GM06990 (cell line): Measurements from ENCODE around the gene ST14.

ENCODE experiments used
- DNase-seq: peaks from one replicate; pipeline ENCODE4 v3.0.0-alpha.2; 2011; ENCODE audit not compliant: insufficient read length; ENCODE audit errors: extremely low read depth
- H3K27me3 ChIP-seq: replicated peaks from 2 replicates; pipeline ENCODE4 v1.6.0; 2011; ENCODE audit warnings: low read length; ENCODE audit not compliant: control insufficient read depth, insufficient read depth
- H3K36me3 ChIP-seq: 2 replicates; pipeline ENCODE4 v1.5.1; 2011; ENCODE audit warnings: low read length; ENCODE audit not compliant: control insufficient read depth, insufficient read depth
- H3K4me3 ChIP-seq: replicated peaks from 2 replicates; pipeline ENCODE4 v1.5.1; 2011; ENCODE audit warnings: low read depth, mild to moderate bottlenecking, control low read depth, low read length
- TF ChIP-seq, protein P1 (sequence below): IDR thresholded peaks from 2 replicates; pipeline ENCODE4 v1.5.1; 2011; ENCODE audit warnings: low read length, control low read depth, mild to moderate bottlenecking, inconsistent platforms; ENCODE audit not compliant: insufficient read depth, poor library complexity, severe bottlenecking

ST14 gene

DNA sequence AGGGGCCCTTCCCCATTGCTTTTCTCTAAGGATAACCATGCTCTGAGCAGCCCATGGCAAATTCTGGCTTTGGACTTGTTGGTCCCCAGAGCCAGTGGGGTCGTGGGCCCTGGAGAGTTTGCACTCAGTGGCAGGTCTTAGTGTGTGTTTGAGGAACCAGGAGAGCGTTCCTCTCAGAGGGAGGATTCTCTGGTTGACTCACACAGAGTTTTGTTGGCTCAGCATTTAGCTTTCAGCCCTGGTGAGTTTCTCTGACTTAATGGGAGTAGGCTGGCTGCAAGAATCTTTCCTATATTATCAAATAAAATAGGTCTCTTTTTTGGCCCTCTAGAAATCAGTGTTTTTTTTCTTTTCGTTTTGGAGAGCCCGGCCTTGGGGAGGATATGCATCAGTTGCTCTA, 20.9 kb downstream of the ST14 start:
- Histone ChIP-seq H3K27me3 (peaks cover 1% of the 10 kb centered on the region; the same call in 1 of the 2 replicates), H3K4me3 (no peak overlapping the region), H3K36me3 (no peaks in the 10 kb centered on the region)
- TF ChIP-seq, protein P1, sequence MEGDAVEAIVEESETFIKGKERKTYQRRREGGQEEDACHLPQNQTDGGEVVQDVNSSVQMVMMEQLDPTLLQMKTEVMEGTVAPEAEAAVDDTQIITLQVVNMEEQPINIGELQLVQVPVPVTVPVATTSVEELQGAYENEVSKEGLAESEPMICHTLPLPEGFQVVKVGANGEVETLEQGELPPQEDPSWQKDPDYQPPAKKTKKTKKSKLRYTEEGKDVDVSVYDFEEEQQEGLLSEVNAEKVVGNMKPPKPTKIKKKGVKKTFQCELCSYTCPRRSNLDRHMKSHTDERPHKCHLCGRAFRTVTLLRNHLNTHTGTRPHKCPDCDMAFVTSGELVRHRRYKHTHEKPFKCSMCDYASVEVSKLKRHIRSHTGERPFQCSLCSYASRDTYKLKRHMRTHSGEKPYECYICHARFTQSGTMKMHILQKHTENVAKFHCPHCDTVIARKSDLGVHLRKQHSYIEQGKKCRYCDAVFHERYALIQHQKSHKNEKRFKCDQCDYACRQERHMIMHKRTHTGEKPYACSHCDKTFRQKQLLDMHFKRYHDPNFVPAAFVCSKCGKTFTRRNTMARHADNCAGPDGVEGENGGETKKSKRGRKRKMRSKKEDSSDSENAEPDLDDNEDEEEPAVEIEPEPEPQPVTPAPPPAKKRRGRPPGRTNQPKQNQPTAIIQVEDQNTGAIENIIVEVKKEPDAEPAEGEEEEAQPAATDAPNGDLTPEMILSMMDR, result no peak
- DNase-seq, result no peak

DNA sequence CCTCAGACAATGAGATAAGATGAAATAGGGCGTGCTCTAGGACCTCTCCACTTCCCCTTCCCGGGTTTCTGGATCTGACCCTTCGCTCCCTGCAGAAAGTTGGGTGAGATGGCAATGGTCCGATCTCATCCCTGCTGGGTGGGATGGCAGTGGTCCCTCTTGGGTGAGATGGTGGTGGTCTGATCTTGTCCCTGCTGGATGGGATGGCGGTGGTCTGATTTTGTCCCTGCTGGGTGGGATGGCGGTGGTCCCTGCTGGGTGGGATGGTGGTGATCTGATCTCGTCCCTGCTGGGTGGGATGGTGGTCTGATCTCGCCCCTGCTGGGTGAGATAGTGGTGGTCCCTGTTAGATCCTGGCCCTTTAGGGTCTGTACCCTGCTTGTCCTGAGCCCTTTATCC, 21.3 kb downstream of the ST14 start:
- DNase-seq, result no peak
- Histone ChIP-seq H3K4me3 (no peak overlapping the region), H3K27me3 (peaks cover 1% of the 10 kb centered on the region; the same call in 1 of the 2 replicates), H3K36me3 (no peaks in the 10 kb centered on the region)
- TF ChIP-seq, protein P1, result no peak

DNA sequence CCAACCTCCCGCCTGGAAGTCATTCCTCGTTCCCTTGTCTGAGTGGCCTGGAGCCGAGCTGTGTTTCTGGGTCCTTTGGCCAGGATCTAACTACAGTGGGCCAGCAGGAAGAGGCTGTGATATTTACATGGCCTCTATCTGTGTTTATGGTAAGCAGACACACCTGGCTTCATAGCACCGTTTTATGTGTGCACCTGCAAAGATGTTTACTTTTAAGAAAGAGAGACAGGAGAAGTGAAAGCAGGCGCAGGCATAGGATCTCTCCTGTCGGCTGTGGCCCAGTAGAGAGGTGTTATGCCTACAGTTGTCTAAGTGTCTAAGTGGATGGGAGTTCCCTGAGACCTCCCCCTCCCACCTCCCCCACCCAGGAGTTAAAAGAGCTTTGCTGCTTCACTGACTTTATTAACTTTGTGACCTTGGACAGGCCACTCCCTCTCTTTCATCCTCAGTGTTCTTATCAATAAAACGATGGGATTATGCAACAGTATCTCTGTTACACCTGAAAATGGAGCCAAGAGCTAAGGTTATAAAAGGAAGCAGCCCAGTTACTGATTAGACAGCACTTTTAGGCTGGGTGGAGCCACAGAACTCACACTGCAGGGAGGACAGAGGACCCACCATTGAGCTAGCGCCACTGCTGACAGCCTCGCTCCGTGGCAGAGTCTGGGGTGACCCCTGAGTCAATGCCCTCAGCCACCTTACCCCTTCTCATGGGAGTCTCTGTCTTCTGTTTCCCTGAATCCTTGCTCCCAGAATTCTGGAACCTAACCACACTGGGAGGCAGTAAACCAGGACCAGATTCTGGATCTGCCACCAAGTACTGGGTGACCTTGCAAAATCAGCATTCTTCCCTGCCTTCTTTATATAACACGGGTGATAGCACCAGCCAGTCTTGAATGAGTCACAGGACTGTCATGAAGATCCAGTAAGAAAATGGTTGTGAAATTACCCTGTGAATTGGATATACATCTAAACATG, 22.0 kb downstream of the ST14 start:
- TF ChIP-seq, protein P1, result no peak
- Histone ChIP-seq H3K36me3 (no peaks in the 10 kb centered on the region), H3K27me3 (peaks cover 1% of the 10 kb centered on the region; the same call in 1 of the 2 replicates), H3K4me3 (no peak overlapping the region)
- DNase-seq, result no peak

DNA sequence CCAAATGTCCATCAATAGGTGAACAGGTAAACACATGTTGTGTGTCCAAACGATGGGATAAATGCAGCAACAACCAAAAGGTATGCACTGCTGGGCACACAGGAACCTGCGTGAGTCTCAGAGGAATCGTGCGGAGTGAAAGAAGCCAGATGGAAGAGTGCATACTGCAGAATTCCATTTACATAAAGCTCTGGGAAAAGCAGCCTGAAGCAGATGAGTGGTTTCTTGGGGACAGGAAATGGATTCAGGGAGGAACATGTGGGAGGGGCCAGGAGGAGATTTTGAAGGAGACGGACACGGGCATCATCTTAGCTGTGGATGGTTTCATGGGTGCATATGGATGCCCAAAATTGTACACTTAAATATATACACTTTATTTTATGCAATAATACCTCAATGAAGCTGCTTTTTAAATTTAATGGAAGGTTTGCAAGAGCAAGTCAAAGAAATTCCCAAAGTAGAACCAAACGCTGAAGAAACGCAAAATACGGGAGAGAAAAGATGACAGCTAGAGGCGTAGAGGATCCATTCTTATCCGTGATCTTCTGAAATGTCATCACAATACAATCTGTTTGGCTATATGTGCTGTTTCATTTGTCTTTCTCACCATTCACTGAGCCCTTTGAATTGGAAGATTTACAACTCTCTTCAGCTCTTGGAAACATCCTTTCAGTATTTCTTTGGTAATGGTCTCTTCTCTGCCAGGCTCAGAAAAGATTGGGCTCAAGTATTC, 24.5 kb downstream of the ST14 start:
- H3K27me3 ChIP-seq, result peaks cover 1% of the 10 kb centered on the region
- no peak for DNase-seq
- TF ChIP-seq, protein P1, result no peak
- no peaks in the 10 kb centered on the region for H3K36me3 ChIP-seq
- H3K4me3 ChIP-seq, result no peak overlapping the region

DNA sequence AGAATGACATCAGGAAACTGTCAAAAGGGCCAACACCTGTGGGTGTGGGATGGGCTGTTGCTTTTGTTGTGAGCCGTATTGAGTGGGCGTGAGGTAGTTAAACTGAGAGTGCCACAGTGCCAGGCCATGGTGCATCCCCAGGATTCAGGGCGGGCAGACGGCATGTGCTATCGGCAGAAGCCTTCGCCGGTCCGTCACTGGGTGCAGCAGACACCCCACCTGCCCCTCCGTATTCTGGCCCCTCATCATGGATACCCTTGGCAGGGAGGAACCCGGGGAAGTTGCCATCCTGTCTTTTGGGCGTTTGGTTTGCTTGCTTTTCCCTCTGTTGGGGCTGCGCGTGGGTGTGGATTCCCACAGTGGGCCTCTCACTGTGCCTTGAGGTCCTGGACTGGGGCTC, 27.5 kb downstream of the ST14 start:
- no peaks in the 10 kb centered on the region; the same call in none of the 2 replicates for H3K27me3 ChIP-seq
- TF ChIP-seq, protein P1, result no peak
- H3K4me3 ChIP-seq, result no peak overlapping the region
- no peaks in the 10 kb centered on the region for H3K36me3 ChIP-seq
- no peak for DNase-seq
